DND-41 (cell line): Measurements from ENCODE around the gene TSPEAR.

Experiments used
- CTCF ChIP-seq: IDR thresholded peaks from 2 replicates; pipeline ENCODE4 v1.5.1; 2012; ENCODE audit warnings: borderline replicate concordance, low read length, moderate library complexity, mild to moderate bottlenecking; ENCODE audit not compliant: poor library complexity, severe bottlenecking; ENCODE audit errors: extremely low read depth
- EZH2 ChIP-seq: IDR thresholded peaks from 3 replicates; pipeline ENCODE4 v1.6.1; 2012; ENCODE audit warnings: borderline replicate concordance, low read depth, mild to moderate bottlenecking, moderate library complexity, low read length, inconsistent platforms; ENCODE audit not compliant: severe bottlenecking

- TF ChIP-seq CTCF = no peak
- TF ChIP-seq EZH2 = no peak
These were observed 127.6 kb downstream of the TSPEAR start for GRCh38 chr21:44583800-44584147.
